OCI-LY7 (cell line): ENCODE measurements around the gene SLC11A2. TPM values are rescaled to one million over a fixed set of nuclear protein-coding genes. Genes with fewer than 3 reads are reported as not detected.
"Not testable (repeated sequence)": the region's sequence is repeated elsewhere in the genome, so short reads cannot be mapped to it uniquely, and the experiment has no call there.

Source experiments
- BruUV-seq: library from RNA; stranded (reverse); fragments of 400-500 nt; replicated peaks from 2 replicates; lab custom pipeline; 2021; lab: Mats Ljungman, UMichigan
- CTCF ChIA-PET: fragments of 300-600 bp; sonication (Branson Sonifier 250); formaldehyde crosslinking; loops from one replicate; lab custom pipeline; 2022; ENCODE audit warnings: antibody characterized with exemption; ENCODE audit not compliant: unreplicated experiment; lab: Charles Lee
- POLR2A ChIA-PET: fragments of 300-600 bp; sonication (Branson Sonifier 250); formaldehyde crosslinking; loops from one replicate; lab custom pipeline; 2022; ENCODE audit warnings: antibody characterized with exemption; lab: Charles Lee
- DNase-seq: peaks from one replicate; pipeline ENCODE4 v3.0.0-alpha.2; 2015; ENCODE audit warnings: low spot score
- H2AFZ ChIP-seq: fragments of 200-600 bp; sonication (generic), shearing (Covaris generic); 2 replicates; pipeline ENCODE4 v1.6.1; 2014; ENCODE audit warnings: mild to moderate bottlenecking, antibody characterized with exemption, low read length, moderate library complexity
- H3K27ac ChIP-seq: fragments of 200-600 bp; sonication (generic); 2 replicates; pipeline ENCODE4 v1.5.1; 2014; ENCODE audit warnings: mixed run types, low read depth, mild to moderate bottlenecking, moderate library complexity, low read length, inconsistent platforms; ENCODE audit not compliant: poor library complexity, severe bottlenecking
- H3K36me3 ChIP-seq: fragments of 200-600 bp; sonication (generic); 2 replicates; pipeline ENCODE4 v1.6.1; 2014; ENCODE audit warnings: mild to moderate bottlenecking, antibody characterized with exemption, low read length, moderate library complexity, mixed read lengths; ENCODE audit not compliant: insufficient read depth
- H3K4me1 ChIP-seq: fragments of 200-600 bp; sonication (generic); 2 replicates; pipeline ENCODE4 v1.5.1; 2014; ENCODE audit warnings: mild to moderate bottlenecking, low read length; ENCODE audit not compliant: insufficient read depth, poor library complexity, severe bottlenecking
- H3K4me2 ChIP-seq: fragments of 200-600 bp; sonication (generic); 2 replicates; pipeline ENCODE4 v1.6.1; 2014; ENCODE audit warnings: mild to moderate bottlenecking, low read length
- H3K4me3 ChIP-seq: fragments of 200-600 bp; sonication (generic); 2 replicates; pipeline ENCODE4 v1.5.1; 2014; ENCODE audit warnings: mild to moderate bottlenecking, low read depth, low read length; ENCODE audit not compliant: poor library complexity, severe bottlenecking
- H3K79me2 ChIP-seq: fragments of 200-600 bp; sonication (generic); 2 replicates; pipeline ENCODE4 v1.6.1; 2016; ENCODE audit warnings: low read depth, mild to moderate bottlenecking, low read length, moderate library complexity, mixed read lengths; ENCODE audit not compliant: insufficient read depth
- H3K9me2 ChIP-seq: fragments of 200-600 bp; sonication (generic); 2 replicates; pipeline ENCODE4 v1.6.1; 2016; ENCODE audit warnings: mild to moderate bottlenecking, low read length, mixed read lengths; ENCODE audit not compliant: insufficient read depth
- H3K9me3 ChIP-seq: fragments of 200-600 bp; sonication (generic); 2 replicates; pipeline ENCODE4 v1.6.1; 2014; ENCODE audit warnings: mild to moderate bottlenecking, mixed run types, low read length, mixed read lengths
- H4K20me1 ChIP-seq: fragments of 200-600 bp; sonication (generic); 2 replicates; pipeline ENCODE4 v1.6.1; 2014; ENCODE audit warnings: mild to moderate bottlenecking, antibody characterized with exemption, low read length, moderate library complexity, mixed read lengths; ENCODE audit not compliant: insufficient read depth
- EZH2phosphoT487 ChIP-seq: fragments of 200-600 bp; sonication (generic); IDR thresholded peaks from 2 replicates; pipeline ENCODE4 v1.6.1; 2018; ENCODE audit warnings: low read depth, borderline replicate concordance, mild to moderate bottlenecking, mixed run types, antibody characterized with exemption, low read length, moderate library complexity, mixed read lengths
- intact Hi-C: fragments of 100-400 bp; cut with micrococcal nuclease; formaldehyde crosslinking; loops from one replicate; pipeline ENCODE4 v1.10.0; 2022; ENCODE audit not compliant: unreplicated experiment
- total RNA-seq, 2 experiments: library from RNA; depleted of rRNA in 1 of 2; stranded (reverse); fragments of >200 nt in 1 of 2; shearing (Covaris generic) in 1 of 2; gene quantifications; 2 replicates each; pipeline ENCODE4 v1.2.3, GENCODE V29; 2014 to 2022
- TF ChIP-seq, protein P1 (sequence below): fragments of 200-600 bp; sonication (generic); conservative IDR thresholded peaks from 2 replicates; pipeline ENCODE4 v1.5.1; 2014; ENCODE audit warnings: mild to moderate bottlenecking, antibody characterized with exemption, low read length, moderate library complexity, mixed read lengths

Gene SLC11A2
- total RNA-seq, 2 experiments from 2014 or later, result 35.0 to 43.6 TPM

DNA sequence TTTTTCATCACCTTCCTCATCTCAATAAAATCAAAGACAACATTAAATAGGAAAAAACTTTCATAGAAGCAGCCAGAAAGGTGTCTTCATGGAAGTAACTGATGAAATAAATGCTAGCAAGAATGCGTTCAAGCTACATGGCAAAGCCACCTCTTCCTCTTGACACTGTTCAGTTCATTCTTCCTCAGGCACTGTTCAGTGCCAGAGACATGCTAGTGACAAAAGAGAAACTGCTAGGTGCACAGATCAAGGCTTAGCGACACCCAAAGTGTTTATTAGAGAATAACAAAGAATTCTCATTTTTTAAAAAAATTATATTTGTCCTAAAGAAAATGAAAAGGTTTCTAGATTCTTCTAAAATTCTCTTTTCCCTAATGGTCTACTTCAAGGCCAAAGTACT is 7.2 kb downstream of the SLC11A2 start:
- intact Hi-C loops, result no loop called here
- H3K4me3 ChIP-seq, result no peak overlapping the region
- POLR2A ChIA-PET, result interaction anchor here (0.7 kb wide), 2 partner anchors 14 to 658 kb away, joined by 3 read pairs; no protein-coding TSS in a partner anchor
- BruUV-seq, result no TSS peak
- no peaks in the 10 kb centered on the region for H3K9me3 ChIP-seq
- TF ChIP-seq, protein P1, sequence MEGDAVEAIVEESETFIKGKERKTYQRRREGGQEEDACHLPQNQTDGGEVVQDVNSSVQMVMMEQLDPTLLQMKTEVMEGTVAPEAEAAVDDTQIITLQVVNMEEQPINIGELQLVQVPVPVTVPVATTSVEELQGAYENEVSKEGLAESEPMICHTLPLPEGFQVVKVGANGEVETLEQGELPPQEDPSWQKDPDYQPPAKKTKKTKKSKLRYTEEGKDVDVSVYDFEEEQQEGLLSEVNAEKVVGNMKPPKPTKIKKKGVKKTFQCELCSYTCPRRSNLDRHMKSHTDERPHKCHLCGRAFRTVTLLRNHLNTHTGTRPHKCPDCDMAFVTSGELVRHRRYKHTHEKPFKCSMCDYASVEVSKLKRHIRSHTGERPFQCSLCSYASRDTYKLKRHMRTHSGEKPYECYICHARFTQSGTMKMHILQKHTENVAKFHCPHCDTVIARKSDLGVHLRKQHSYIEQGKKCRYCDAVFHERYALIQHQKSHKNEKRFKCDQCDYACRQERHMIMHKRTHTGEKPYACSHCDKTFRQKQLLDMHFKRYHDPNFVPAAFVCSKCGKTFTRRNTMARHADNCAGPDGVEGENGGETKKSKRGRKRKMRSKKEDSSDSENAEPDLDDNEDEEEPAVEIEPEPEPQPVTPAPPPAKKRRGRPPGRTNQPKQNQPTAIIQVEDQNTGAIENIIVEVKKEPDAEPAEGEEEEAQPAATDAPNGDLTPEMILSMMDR, result no peak
- no peak for TF ChIP-seq EZH2phosphoT487
- H3K79me2 ChIP-seq, result peaks cover 74% of the 10 kb centered on the region
- no peaks in the 10 kb centered on the region for H3K9me2 ChIP-seq
- no peak overlapping the region for H3K4me2 ChIP-seq
- no peak for DNase-seq
- peaks cover 3% of the 10 kb centered on the region for H3K4me1 ChIP-seq
- H4K20me1 ChIP-seq, result 0 out of 2 replicates have a peak, but pooled peaks cover 10% of the 10 kb centered on the region
- no peak overlapping the region for H3K27ac ChIP-seq
- CTCF ChIA-PET, result no interaction called here
- peaks cover 14% of the 10 kb centered on the region for H3K36me3 ChIP-seq
- no peak overlapping the region for H2AFZ ChIP-seq

DNA sequence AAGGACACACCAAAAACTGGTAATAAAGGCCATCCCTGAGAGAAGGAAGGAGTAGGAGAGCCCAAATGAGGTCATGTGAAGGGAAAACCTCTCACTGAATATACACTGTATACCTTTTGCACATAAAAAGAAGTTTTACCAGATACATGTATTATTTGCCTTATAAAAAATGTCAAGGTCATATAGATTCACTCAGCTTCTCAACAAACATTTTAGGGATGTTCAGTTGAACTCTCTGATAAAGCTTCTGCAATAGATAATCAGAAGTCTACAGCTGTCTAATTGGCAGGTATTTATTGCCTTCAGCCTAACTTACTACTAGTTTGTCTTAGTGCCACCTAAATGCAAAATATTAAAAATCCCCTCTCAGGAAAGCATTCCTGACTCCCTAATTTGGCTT is 8.7 kb downstream of the SLC11A2 start:
- Histone ChIP-seq H2AFZ (no peak overlapping the region), H3K9me2 (no peaks in the 10 kb centered on the region), H3K36me3 (peaks cover 12% of the 10 kb centered on the region; the same call in 1 of the 2 replicates), H3K27ac (no peak overlapping the region), H3K4me3 (no peak overlapping the region), H3K4me1 (no peaks in the 10 kb centered on the region), H4K20me1 (0 out of 2 replicates have a peak, but pooled peaks cover 10% of the 10 kb centered on the region), H3K79me2 (peaks cover 68% of the 10 kb centered on the region; the same call in 1 of the 2 replicates), H3K4me2 (no peak overlapping the region), H3K9me3 (no peaks in the 10 kb centered on the region)
- TF ChIP-seq, protein P1, result no peak
- no peak for TF ChIP-seq EZH2phosphoT487
- no TSS peak for BruUV-seq
- ChIA-PET POLR2A (interaction anchor here (0.6 to 1.0 kb wide), 2 partner anchors 9 to 54 kb away, joined by 3 to 6 read pairs; partner anchors contain the start of gene SLC11A2), CTCF (no interaction called here)
- DNase-seq, result no peak
- intact Hi-C loops, result no loop called here

DNA sequence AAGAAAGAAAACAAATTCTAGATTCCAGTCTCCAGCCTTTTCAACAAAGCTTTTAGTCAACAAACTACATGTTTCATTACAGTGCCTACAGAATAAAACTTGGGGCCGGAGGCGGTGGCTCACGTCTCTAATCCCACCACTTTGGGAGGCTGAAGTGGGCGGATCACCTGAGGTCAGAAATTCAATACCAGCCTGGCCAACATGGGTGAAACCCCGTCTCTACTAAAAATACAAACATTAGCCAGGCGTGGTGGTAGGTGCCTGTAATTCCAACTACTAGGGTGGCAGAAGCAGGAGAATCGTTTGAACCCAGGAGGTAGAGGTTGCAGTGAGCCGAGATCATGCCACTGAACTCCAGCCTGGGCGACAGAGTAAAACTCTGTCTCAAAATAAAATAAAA is 11.7 kb downstream of the SLC11A2 start:
- H3K27ac ChIP-seq, H3K9me2 ChIP-seq, H3K9me3 ChIP-seq, BruUV-seq, H4K20me1 ChIP-seq, intact Hi-C loops, CTCF ChIA-PET, DNase-seq, H3K4me1 ChIP-seq, H3K4me3 ChIP-seq, POLR2A ChIA-PET, H3K36me3 ChIP-seq, H3K4me2 ChIP-seq, H2AFZ ChIP-seq: not testable (repeated sequence)
- peaks cover 47% of the 10 kb centered on the region; the same call in 1 of the 2 replicates for H3K79me2 ChIP-seq
